GM12878 (cell line): ENCODE results near the gene ETV6. TPM values are rescaled to one million over a fixed set of nuclear protein-coding genes. Genes with fewer than 3 reads are reported as not detected.
A peak's percentile ranks its signal among the peaks of the same experiment; 100 is the strongest.

Source experiments
- ATAC-seq: fragments of 200-7000 bp; cut with Tn5 transposase; 3 replicates; pipeline ENCODE4 v1.9.1; 2020; ENCODE audit warnings: mild to moderate bottlenecking, moderate library complexity
- BruUV-seq: library from RNA; stranded (reverse); fragments of 400-500 nt; replicated peaks from 2 replicates; lab custom pipeline; 2021; lab: Mats Ljungman, UMichigan
- CTCF ChIA-PET: fragments of 300-600 bp; sonication (Branson Sonifier 250); formaldehyde crosslinking; extraction: SDS; loops from one replicate; lab custom pipeline; 2021; ENCODE audit warnings: inconsistent platforms; lab: Yijun Ruan, JAX
- POLR2A ChIA-PET: fragments of 350-600 bp; formaldehyde crosslinking; extraction: SDS; loops from one replicate; lab custom pipeline; 2021; ENCODE audit warnings: inconsistent platforms; lab: Charles Lee
- RAD21 ChIA-PET: fragments of 300-600 bp; sonication (Branson Sonifier 250); formaldehyde crosslinking; loops from one replicate; lab custom pipeline; 2023; ENCODE audit warnings: antibody characterized with exemption; ENCODE audit not compliant: unreplicated experiment; lab: Charles Lee
- SMC1A ChIA-PET: fragments of 300-600 bp; sonication (Branson Sonifier 250); formaldehyde crosslinking; loops from one replicate; lab custom pipeline; 2023; ENCODE audit not compliant: unreplicated experiment, uncharacterized antibody; lab: Charles Lee
- DNase-seq: peaks from one replicate; pipeline ENCODE4 v3.0.0-alpha.2; 2011; ENCODE audit warnings: low read depth, low spot score
- FAIRE-seq: peaks from 3 replicates; lab custom pipeline; 2011; peaks lifted over from hg19 to GRCh38; lab: Jason Lieb, UNC
- H2AFZ ChIP-seq: 2 replicates; pipeline ENCODE4 v1.6.0; 2011; ENCODE audit warnings: low read depth, low read length, control low read depth; ENCODE audit not compliant: control insufficient read depth
- H3K27ac ChIP-seq: 2 replicates; pipeline ENCODE4 v1.5.1; 2011; ENCODE audit warnings: control low read depth; ENCODE audit not compliant: control insufficient read depth, insufficient read depth
- H3K27me3 ChIP-seq, 2 experiments: replicated peaks in 1 of 2; 2 replicates each; pipeline versions ENCODE4 v1.6.0 to v1.6.1; 2011; ENCODE audit warnings: low read length in 1 of 2; ENCODE audit not compliant: control insufficient read depth in 2 of 2, insufficient read depth in 2 of 2
- H3K36me3 ChIP-seq, 2 experiments: 2 replicates each; pipeline ENCODE4 v1.5.1; 2011; ENCODE audit warnings: low read length in 1 of 2; ENCODE audit not compliant: control insufficient read depth in 2 of 2, insufficient read depth in 2 of 2
- H3K4me1 ChIP-seq: 2 replicates; pipeline ENCODE4 v1.6.1; 2011; ENCODE audit warnings: mild to moderate bottlenecking, low read length, moderate library complexity, mixed read lengths; ENCODE audit not compliant: control insufficient read depth, insufficient read depth
- H3K4me2 ChIP-seq: 2 replicates; pipeline ENCODE4 v1.6.0; 2011; ENCODE audit warnings: control low read depth; ENCODE audit not compliant: control insufficient read depth, insufficient read depth
- H3K4me3 ChIP-seq: fragments of 200-600 bp; sonication (generic); 2 replicates; pipeline ENCODE4 v1.5.1; 2016
- H3K79me2 ChIP-seq: 2 replicates; pipeline ENCODE4 v1.6.0; 2011; ENCODE audit warnings: low read length; ENCODE audit not compliant: control insufficient read depth, insufficient read depth
- H3K9ac ChIP-seq: 2 replicates; pipeline ENCODE4 v1.8.0; 2011; ENCODE audit warnings: low read length, control low read depth, mixed read lengths; ENCODE audit not compliant: control insufficient read depth, insufficient read depth
- H3K9me3 ChIP-seq: replicated peaks from 3 replicates; pipeline ENCODE4 v1.5.1; 2011; ENCODE audit warnings: mild to moderate bottlenecking, low read length; ENCODE audit not compliant: control insufficient read depth, insufficient read depth
- H4K20me1 ChIP-seq: 2 replicates; pipeline ENCODE4 v1.6.0; 2011; ENCODE audit not compliant: control insufficient read depth, insufficient read depth
- FOS ChIP-seq: IDR thresholded peaks from 3 replicates; pipeline ENCODE4 v1.6.1; 2011; ENCODE audit warnings: borderline replicate concordance; ENCODE audit not compliant: insufficient read length; ENCODE audit errors: extremely low read depth
- NFYA ChIP-seq: IDR thresholded peaks from 2 replicates; pipeline ENCODE4 v1.6.1; 2011; ENCODE audit warnings: low read depth, mild to moderate bottlenecking, low read length, improper control_type of control experiment, borderline replicate concordance
- POLR2AphosphoS5 ChIP-seq: IDR thresholded peaks from 2 replicates; pipeline ENCODE4 v1.6.1; 2011; ENCODE audit warnings: mild to moderate bottlenecking, low read length, inconsistent platforms
- ZNF217 ChIP-seq: fragments of 450-650 bp; IDR thresholded peaks from 2 replicates; pipeline ENCODE4 v1.6.1; 2017; ENCODE audit warnings: antibody characterized with exemption, mild to moderate bottlenecking
- WGBS: methylation state at CpG from one replicate; pipeline ENCODE4 v1.1.6; 2016; ENCODE audit warnings: low lambda C conversion rate; ENCODE audit not compliant: insufficient replicate concordance, insufficient coverage; ENCODE audit errors: missing lambda C conversion rate; 5-methylcytosine and 5-hydroxymethylcytosine counted together
- in situ Hi-C: fragments of 300-500 bp; cut with MboI; formaldehyde crosslinking; loops from 9 replicates; pipeline ENCODE4 v1.14.3; 2018; ENCODE audit warnings: mixed read lengths
- intact Hi-C: fragments of 100-400 bp; cut with micrococcal nuclease; formaldehyde crosslinking; loops from one replicate; pipeline ENCODE4 v1.14.2; 2022; ENCODE audit not compliant: unreplicated experiment
- polyA plus RNA-seq, 11 experiments: library from polyadenylated mRNA; depleted of rRNA in 4 of 11; unstranded in 6 of 11; stranded (reverse) in 5 of 11; fragments of >200 nt; fragmentation: Nextera tagmentation in 4 of 11; fragmentation: Illumina TruSeq in 1 of 11; extraction: Ambion mirVana in 4 of 11; extraction: Trizol in 1 of 11; gene quantifications; 1 replicate in 1 of 11; 2 replicates in 10 of 11; pipeline versions ENCODE4 v1.2.1 to v1.2.3, GENCODE V29; 2011 to 2016; ENCODE audit warnings: inconsistent platforms in 2 of 11, missing spikeins in 2 of 11, low read depth in 1 of 11
- total RNA-seq, 4 experiments: library from RNA; depleted of rRNA in 3 of 4; stranded (reverse); fragments of >200 nt in 3 of 4; fragmentation: Illumina TruSeq in 1 of 4; extraction: Trizol in 1 of 4; gene quantifications; 2 replicates each; pipeline versions ENCODE4 v1.2.1 to v1.2.3, GENCODE V29; 2013 to 2021
- TF ChIP-seq, protein P1 (sequence below): IDR thresholded peaks from 2 replicates; pipeline ENCODE4 v1.6.1; 2012; ENCODE audit warnings: low read depth, low read length, improper control_type of control experiment
- TF ChIP-seq, protein P2 (sequence below): fragments of 450-650 bp; IDR thresholded peaks from 2 replicates; pipeline ENCODE4 v1.6.1; 2016; ENCODE audit warnings: mild to moderate bottlenecking, moderate library complexity, borderline replicate concordance
- TF ChIP-seq, protein P3 (sequence below): IDR thresholded peaks from 2 replicates; pipeline ENCODE4 v1.6.1; 2012; ENCODE audit warnings: low read depth, low read length, improper control_type of control experiment
- TF ChIP-seq, protein P4 (sequence below): IDR thresholded peaks from 2 replicates; pipeline ENCODE4 v1.6.1; 2012; ENCODE audit warnings: low read length, inconsistent platforms
- TF ChIP-seq, protein P5 (sequence below): fragments of 450-650 bp; formaldehyde crosslinking; IDR thresholded peaks from 2 replicates; pipeline ENCODE4 v1.5.0; 2022; ENCODE audit warnings: mild to moderate bottlenecking, missing genetic modification characterization

Gene ETV6
- total and polyA plus RNA-seq, 10 of the 15 experiments (the other 5 are each of a cell fraction or from before 2014, with no cell fraction given): 6.6 to 74.8 (median 24.6) TPM

DNA sequence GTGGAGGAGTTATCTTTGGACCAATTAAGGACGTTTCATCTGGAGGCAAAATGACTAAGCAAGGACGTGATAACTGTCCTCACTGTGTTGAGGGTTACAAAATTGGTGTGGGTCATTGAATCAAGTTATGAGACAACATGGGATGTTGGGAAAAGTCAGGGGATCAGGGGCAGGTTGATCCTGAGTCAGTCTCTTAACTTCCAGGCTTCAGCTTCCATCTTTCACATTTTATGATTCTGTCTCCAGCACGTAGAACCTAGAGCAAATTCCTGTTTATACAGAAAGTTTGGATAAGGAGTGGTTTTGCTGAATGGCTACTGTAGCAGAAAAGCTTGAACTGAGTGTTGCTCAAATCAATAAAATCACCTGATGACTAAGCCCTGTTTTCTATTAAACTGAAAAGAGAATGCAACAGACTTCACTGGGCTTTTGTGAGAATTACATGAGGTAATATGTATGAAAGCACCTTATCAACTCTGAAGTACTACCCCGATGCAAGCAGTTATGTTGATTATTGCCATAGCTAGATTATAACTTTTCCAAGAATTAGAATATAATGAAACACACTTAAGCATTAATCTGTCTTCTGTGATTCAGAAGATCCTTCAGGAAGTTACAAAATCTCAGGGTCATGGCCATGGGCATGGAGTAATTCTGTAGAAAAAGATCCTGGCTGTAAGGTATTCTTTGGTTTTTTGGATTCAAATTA is 184.8 kb downstream of the ETV6 start:
- DNase-seq: no peak
- peak; percentile 11 for ATAC-seq
- WGBS: 30% methylated on average over 4 of the region's 4 CpGs
- ChIA-PET RAD21 (interaction anchor here (0.7 to 9.5 kb wide), 16 partner anchors 12 to 866 kb away, joined by 3 to 86 read pairs (median 4); no protein-coding TSS in a partner anchor), SMC1A (interaction anchor here (0.8 to 9.8 kb wide), 21 partner anchors 10 to 280 kb away, joined by 3 to 140 read pairs (median 7); no protein-coding TSS in a partner anchor), CTCF (interaction anchor here (0.7 to 6.0 kb wide), 7 partner anchors 17 to 199 kb away, joined by 3 to 35 read pairs (median 3); no protein-coding TSS in a partner anchor), POLR2A (interaction anchor here (0.7 to 4.1 kb wide), 10 partner anchors 9 to 278 kb away, joined by 3 to 24 read pairs (median 4); no protein-coding TSS in a partner anchor)
- Histone ChIP-seq H2AFZ (no peak overlapping the region), H3K4me1 (peaks cover 88% of the 10 kb centered on the region), H3K79me2 (peaks cover 70% of the 10 kb centered on the region), H3K27ac (peak overlapping the region; percentile 97), H3K36me3 (peaks cover 5 to 17% of the 10 kb centered on the region in 2 experiments), H3K9ac (peak overlapping the region; percentile 40), H4K20me1 (no peaks in the 10 kb centered on the region), H3K27me3 (no peaks in the 10 kb centered on the region), H3K9me3 (no peaks in the 10 kb centered on the region; the same call in 2 of the 3 replicates), H3K4me3 (no peak overlapping the region), H3K4me2 (peak overlapping the region; percentile 28)
- in situ Hi-C loops (loop anchor here (5.0 kb wide), 1 partner anchor 182 kb away; no protein-coding TSS in a partner anchor), intact Hi-C loops (no loop called here)
- BruUV-seq: no TSS peak
- no peak for FAIRE-seq
- TF ChIP-seq FOS: no peak
- TF ChIP-seq, protein P1, sequence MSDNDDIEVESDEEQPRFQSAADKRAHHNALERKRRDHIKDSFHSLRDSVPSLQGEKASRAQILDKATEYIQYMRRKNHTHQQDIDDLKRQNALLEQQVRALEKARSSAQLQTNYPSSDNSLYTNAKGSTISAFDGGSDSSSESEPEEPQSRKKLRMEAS: no peak
- TF ChIP-seq, protein P2, sequence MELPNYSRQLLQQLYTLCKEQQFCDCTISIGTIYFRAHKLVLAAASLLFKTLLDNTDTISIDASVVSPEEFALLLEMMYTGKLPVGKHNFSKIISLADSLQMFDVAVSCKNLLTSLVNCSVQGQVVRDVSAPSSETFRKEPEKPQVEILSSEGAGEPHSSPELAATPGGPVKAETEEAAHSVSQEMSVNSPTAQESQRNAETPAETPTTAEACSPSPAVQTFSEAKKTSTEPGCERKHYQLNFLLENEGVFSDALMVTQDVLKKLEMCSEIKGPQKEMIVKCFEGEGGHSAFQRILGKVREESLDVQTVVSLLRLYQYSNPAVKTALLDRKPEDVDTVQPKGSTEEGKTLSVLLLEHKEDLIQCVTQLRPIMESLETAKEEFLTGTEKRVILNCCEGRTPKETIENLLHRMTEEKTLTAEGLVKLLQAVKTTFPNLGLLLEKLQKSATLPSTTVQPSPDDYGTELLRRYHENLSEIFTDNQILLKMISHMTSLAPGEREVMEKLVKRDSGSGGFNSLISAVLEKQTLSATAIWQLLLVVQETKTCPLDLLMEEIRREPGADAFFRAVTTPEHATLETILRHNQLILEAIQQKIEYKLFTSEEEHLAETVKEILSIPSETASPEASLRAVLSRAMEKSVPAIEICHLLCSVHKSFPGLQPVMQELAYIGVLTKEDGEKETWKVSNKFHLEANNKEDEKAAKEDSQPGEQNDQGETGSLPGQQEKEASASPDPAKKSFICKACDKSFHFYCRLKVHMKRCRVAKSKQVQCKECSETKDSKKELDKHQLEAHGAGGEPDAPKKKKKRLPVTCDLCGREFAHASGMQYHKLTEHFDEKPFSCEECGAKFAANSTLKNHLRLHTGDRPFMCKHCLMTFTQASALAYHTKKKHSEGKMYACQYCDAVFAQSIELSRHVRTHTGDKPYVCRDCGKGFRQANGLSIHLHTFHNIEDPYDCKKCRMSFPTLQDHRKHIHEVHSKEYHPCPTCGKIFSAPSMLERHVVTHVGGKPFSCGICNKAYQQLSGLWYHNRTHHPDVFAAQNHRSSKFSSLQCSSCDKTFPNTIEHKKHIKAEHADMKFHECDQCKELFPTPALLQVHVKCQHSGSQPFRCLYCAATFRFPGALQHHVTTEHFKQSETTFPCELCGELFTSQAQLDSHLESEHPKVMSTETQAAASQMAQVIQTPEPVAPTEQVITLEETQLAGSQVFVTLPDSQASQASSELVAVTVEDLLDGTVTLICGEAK: no peak
- no peak for TF ChIP-seq NFYA
- TF ChIP-seq, protein P3, sequence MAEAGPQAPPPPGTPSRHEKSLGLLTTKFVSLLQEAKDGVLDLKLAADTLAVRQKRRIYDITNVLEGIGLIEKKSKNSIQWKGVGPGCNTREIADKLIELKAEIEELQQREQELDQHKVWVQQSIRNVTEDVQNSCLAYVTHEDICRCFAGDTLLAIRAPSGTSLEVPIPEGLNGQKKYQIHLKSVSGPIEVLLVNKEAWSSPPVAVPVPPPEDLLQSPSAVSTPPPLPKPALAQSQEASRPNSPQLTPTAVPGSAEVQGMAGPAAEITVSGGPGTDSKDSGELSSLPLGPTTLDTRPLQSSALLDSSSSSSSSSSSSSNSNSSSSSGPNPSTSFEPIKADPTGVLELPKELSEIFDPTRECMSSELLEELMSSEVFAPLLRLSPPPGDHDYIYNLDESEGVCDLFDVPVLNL: no peak
- TF ChIP-seq, protein P4, sequence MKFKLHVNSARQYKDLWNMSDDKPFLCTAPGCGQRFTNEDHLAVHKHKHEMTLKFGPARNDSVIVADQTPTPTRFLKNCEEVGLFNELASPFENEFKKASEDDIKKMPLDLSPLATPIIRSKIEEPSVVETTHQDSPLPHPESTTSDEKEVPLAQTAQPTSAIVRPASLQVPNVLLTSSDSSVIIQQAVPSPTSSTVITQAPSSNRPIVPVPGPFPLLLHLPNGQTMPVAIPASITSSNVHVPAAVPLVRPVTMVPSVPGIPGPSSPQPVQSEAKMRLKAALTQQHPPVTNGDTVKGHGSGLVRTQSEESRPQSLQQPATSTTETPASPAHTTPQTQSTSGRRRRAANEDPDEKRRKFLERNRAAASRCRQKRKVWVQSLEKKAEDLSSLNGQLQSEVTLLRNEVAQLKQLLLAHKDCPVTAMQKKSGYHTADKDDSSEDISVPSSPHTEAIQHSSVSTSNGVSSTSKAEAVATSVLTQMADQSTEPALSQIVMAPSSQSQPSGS: no peak
- TF ChIP-seq, protein P5, sequence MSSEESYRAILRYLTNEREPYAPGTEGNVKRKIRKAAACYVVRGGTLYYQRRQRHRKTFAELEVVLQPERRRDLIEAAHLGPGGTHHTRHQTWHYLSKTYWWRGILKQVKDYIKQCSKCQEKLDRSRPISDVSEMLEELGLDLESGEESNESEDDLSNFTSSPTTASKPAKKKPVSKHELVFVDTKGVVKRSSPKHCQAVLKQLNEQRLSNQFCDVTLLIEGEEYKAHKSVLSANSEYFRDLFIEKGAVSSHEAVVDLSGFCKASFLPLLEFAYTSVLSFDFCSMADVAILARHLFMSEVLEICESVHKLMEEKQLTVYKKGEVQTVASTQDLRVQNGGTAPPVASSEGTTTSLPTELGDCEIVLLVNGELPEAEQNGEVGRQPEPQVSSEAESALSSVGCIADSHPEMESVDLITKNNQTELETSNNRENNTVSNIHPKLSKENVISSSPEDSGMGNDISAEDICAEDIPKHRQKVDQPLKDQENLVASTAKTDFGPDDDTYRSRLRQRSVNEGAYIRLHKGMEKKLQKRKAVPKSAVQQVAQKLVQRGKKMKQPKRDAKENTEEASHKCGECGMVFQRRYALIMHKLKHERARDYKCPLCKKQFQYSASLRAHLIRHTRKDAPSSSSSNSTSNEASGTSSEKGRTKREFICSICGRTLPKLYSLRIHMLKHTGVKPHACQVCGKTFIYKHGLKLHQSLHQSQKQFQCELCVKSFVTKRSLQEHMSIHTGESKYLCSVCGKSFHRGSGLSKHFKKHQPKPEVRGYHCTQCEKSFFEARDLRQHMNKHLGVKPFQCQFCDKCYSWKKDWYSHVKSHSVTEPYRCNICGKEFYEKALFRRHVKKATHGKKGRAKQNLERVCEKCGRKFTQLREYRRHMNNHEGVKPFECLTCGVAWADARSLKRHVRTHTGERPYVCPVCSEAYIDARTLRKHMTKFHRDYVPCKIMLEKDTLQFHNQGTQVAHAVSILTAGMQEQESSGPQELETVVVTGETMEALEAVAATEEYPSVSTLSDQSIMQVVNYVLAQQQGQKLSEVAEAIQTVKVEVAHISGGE (CRISPR knock-in tag): no peak
- TF ChIP-seq POLR2AphosphoS5: 0 out of 2 replicates have a peak, but pooled peaks have one; percentile 42
- TF ChIP-seq ZNF217: no peak
